H9 (cell line): Measurements from ENCODE around the gene MORN3. TPM values are rescaled to one million over a fixed set of nuclear protein-coding genes. Genes with fewer than 3 reads are reported as not detected.
"Not testable (repeated sequence)": the region's sequence is repeated elsewhere in the genome, so short reads cannot be mapped to it uniquely, and the experiment has no call there.

Experiments
- DNase-seq: peaks from one replicate; pipeline ENCODE4 v3.0.0-alpha.2; 2017
- H2AFZ ChIP-seq: one replicate; pipeline ENCODE4 v1.6.1; 2013; ENCODE audit warnings: mild to moderate bottlenecking, low read length, control low read depth, moderate library complexity
- H2AK5ac ChIP-seq: 2 replicates; pipeline ENCODE4 v1.6.1; 2013; ENCODE audit warnings: low read length, control low read depth, mixed read lengths; ENCODE audit not compliant: insufficient read length
- H2BK120ac ChIP-seq: one replicate; pipeline ENCODE4 v1.6.1; 2013; ENCODE audit warnings: low read depth, mild to moderate bottlenecking, low read length, control low read depth, inconsistent platforms; ENCODE audit not compliant: poor library complexity, severe bottlenecking
- H2BK12ac ChIP-seq: 2 replicates; pipeline ENCODE4 v1.6.1; 2013; ENCODE audit warnings: low read length, control low read depth, mixed read lengths, low read depth; ENCODE audit not compliant: insufficient read length
- H2BK15ac ChIP-seq: 2 replicates; pipeline ENCODE4 v1.6.1; 2013; ENCODE audit warnings: low read depth, low read length, control low read depth
- H2BK20ac ChIP-seq: one replicate; pipeline ENCODE4 v1.6.1; 2013; ENCODE audit warnings: low read depth, mild to moderate bottlenecking, low read length, control low read depth, inconsistent platforms; ENCODE audit not compliant: poor library complexity, severe bottlenecking
- H2BK5ac ChIP-seq: 2 replicates; pipeline ENCODE4 v1.6.1; 2013; ENCODE audit warnings: low read length, control low read depth, mixed read lengths; ENCODE audit not compliant: insufficient read length
- H3K14ac ChIP-seq: 2 replicates; pipeline ENCODE4 v1.6.1; 2013; ENCODE audit warnings: low read length, control low read depth; ENCODE audit not compliant: insufficient read depth
- H3K18ac ChIP-seq: 2 replicates; pipeline ENCODE4 v1.6.1; 2013; ENCODE audit warnings: low read depth, mild to moderate bottlenecking, mixed read lengths, low read length, control low read depth; ENCODE audit not compliant: insufficient read length
- H3K23ac ChIP-seq: 2 replicates; pipeline ENCODE4 v1.6.1; 2013; ENCODE audit warnings: low read length, control low read depth, mixed read lengths, low read depth; ENCODE audit not compliant: insufficient read length
- H3K23me2 ChIP-seq: 2 replicates; pipeline ENCODE4 v1.6.1; 2013; ENCODE audit warnings: low read depth, mild to moderate bottlenecking, mixed read lengths, low read length, control low read depth; ENCODE audit not compliant: insufficient read length, poor library complexity, severe bottlenecking
- H3K27ac ChIP-seq: 2 replicates; pipeline ENCODE4 v1.5.1; 2013; ENCODE audit warnings: low read length, control low read depth, mixed read lengths, low read depth; ENCODE audit not compliant: insufficient read length
- H3K27me3 ChIP-seq: 2 replicates; pipeline ENCODE4 v1.6.1; 2013; ENCODE audit warnings: low read length, control low read depth, inconsistent platforms; ENCODE audit not compliant: insufficient read depth
- H3K4ac ChIP-seq: 2 replicates; pipeline ENCODE4 v1.6.1; 2013; ENCODE audit warnings: low read depth, mild to moderate bottlenecking, control low read depth, inconsistent platforms, low read length, moderate library complexity
- H3K4me1 ChIP-seq: 2 replicates; pipeline ENCODE4 v1.6.1; 2013; ENCODE audit warnings: low read length, control low read depth, inconsistent platforms; ENCODE audit not compliant: insufficient read depth
- H3K4me2 ChIP-seq: 2 replicates; pipeline ENCODE4 v1.6.1; 2013; ENCODE audit warnings: low read length, control low read depth, mixed read lengths; ENCODE audit not compliant: insufficient read length, insufficient read depth
- H3K56ac ChIP-seq: 2 replicates; pipeline ENCODE4 v1.6.1; 2013; ENCODE audit warnings: low read depth, mild to moderate bottlenecking, mixed read lengths, low read length, control low read depth; ENCODE audit not compliant: insufficient read length
- H3K79me1 ChIP-seq: 2 replicates; pipeline ENCODE4 v1.6.1; 2013; ENCODE audit warnings: low read depth, mild to moderate bottlenecking, moderate library complexity, low read length, control low read depth, inconsistent platforms; ENCODE audit not compliant: insufficient read depth, poor library complexity, severe bottlenecking
- H3K79me2 ChIP-seq: 2 replicates; pipeline ENCODE4 v1.6.1; 2013; ENCODE audit warnings: low read length, control low read depth, inconsistent platforms; ENCODE audit not compliant: insufficient read depth
- H3K9ac ChIP-seq: 2 replicates; pipeline ENCODE4 v1.6.1; 2013; ENCODE audit warnings: low read length, control low read depth, mixed read lengths; ENCODE audit not compliant: insufficient read length; ENCODE audit errors: extremely low read depth
- H3K9me3 ChIP-seq: one replicate; pipeline ENCODE4 v1.6.1; 2013; ENCODE audit warnings: low read depth, low read length, inconsistent platforms; ENCODE audit not compliant: control insufficient read depth
- H3T11ph ChIP-seq: one replicate; pipeline ENCODE4 v1.6.1; 2013; ENCODE audit warnings: mild to moderate bottlenecking, low read length, control low read depth, inconsistent platforms
- H4K20me1 ChIP-seq: one replicate; pipeline ENCODE4 v1.6.1; 2013; ENCODE audit not compliant: control insufficient read depth, insufficient read length, insufficient read depth
- H4K5ac ChIP-seq: 2 replicates; pipeline ENCODE4 v1.6.1; 2013; ENCODE audit warnings: low read depth, mild to moderate bottlenecking, mixed read lengths, low read length, control low read depth; ENCODE audit not compliant: insufficient read length
- H4K8ac ChIP-seq: replicated peaks from 2 replicates; pipeline ENCODE4 v1.6.1; 2013; ENCODE audit warnings: low read length, control low read depth, mixed read lengths, low read depth; ENCODE audit not compliant: insufficient read length
- H4K91ac ChIP-seq: 2 replicates; pipeline ENCODE4 v1.6.1; 2013; ENCODE audit warnings: low read depth, mild to moderate bottlenecking, moderate library complexity, mixed read lengths, low read length, control low read depth; ENCODE audit not compliant: insufficient read length
- H3K27ac Mint-ChIP-seq, 3 experiments: 2 replicates in 2 of 3; 3 replicates in 1 of 3; pipeline ENCODE4 v1.8.0; 2020 to 2021; ENCODE audit warnings: mixed read lengths in 3 of 3, mild to moderate bottlenecking in 1 of 3, moderate library complexity in 1 of 3
- H3K27me3 Mint-ChIP-seq: 2 replicates; pipeline ENCODE4 v1.8.0; 2021; ENCODE audit warnings: low read depth, mild to moderate bottlenecking, moderate library complexity, mixed read lengths
- H3K36me3 Mint-ChIP-seq, 3 experiments: 2 replicates in 2 of 3; 3 replicates in 1 of 3; pipeline ENCODE4 v1.8.0; 2020 to 2021; ENCODE audit warnings: low read depth in 3 of 3, mixed read lengths in 3 of 3; ENCODE audit not compliant: insufficient read depth in 1 of 3
- H3K4me1 Mint-ChIP-seq, 2 experiments: 2 replicates each; pipeline ENCODE4 v1.8.0; 2020; ENCODE audit warnings: mixed read lengths in 2 of 2
- H3K4me3 Mint-ChIP-seq, 2 experiments: 2 replicates in 1 of 2; 3 replicates in 1 of 2; pipeline ENCODE4 v1.8.0; 2020 to 2021; ENCODE audit warnings: mild to moderate bottlenecking in 2 of 2, mixed read lengths in 2 of 2, moderate library complexity in 1 of 2
- H3K9me3 Mint-ChIP-seq, 2 experiments: 2 replicates in 1 of 2; 3 replicates in 1 of 2; pipeline ENCODE4 v1.8.0; 2020; ENCODE audit warnings: mild to moderate bottlenecking in 2 of 2, mixed read lengths in 2 of 2, moderate library complexity in 1 of 2
- CTCF ChIP-seq: fragments of 200-600 bp; sonication (generic); conservative IDR thresholded peaks from 3 replicates; pipeline ENCODE4 v1.8.0; 2021; ENCODE audit warnings: antibody characterized with exemption, mild to moderate bottlenecking
- WGBS: extraction: QIAGEN DNeasy Blood & Tissue Kit; methylation state at CpG from one replicate; pipeline ENCODE4 v1.1.7; 2013; ENCODE audit warnings: missing lambda C conversion rate, low lambda C conversion rate, mixed read lengths; ENCODE audit not compliant: insufficient read length; ENCODE audit errors: extremely low coverage; 5-methylcytosine and 5-hydroxymethylcytosine counted together
- total RNA-seq: library from RNA; stranded (reverse); gene quantifications from 2 replicates; pipeline ENCODE4 v1.2.1, GENCODE V29; 2021

MORN3 gene
- total RNA-seq, 1 experiment from 2014 or later, result 0.37 TPM

DNA sequence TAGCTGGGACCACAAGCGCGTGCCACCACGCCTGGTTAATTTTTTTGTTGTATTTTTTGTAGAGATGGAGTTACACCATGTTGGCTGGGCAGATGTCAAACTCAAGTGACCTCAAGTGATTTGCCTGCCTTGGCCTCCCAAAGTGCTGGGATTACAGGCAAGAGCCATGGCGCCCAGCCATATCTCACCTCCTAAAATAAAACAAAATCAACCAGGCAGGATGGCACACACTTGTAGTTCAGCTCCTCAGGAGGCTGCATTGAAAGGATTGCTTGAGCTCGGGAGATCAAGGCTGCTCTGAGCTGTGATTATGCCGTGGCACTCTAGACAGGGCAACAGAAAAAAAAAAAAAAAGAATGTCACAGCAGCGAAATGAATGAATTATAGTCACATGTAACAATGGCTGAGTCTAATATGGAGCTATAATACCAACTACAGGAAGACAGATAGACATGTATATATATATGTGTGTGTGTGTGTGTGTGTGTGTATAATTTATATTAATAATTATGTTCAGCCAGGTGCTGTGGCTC lies 23.8 kb upstream of the MORN3 start:
- no peak for TF ChIP-seq CTCF
- Histone ChIP-seq H4K91ac (no peak overlapping the region), H2AK5ac (no peak overlapping the region), H3K4me1 (no peaks in the 10 kb centered on the region; the same call in 1 of the 2 replicates), H2AFZ (no peak overlapping the region), H2BK15ac (no peak overlapping the region), H3K27ac (no peak overlapping the region), H3K23ac (no peak overlapping the region), H3T11ph (no peak overlapping the region), H3K18ac (no peak overlapping the region), H3K4me2 (no peak overlapping the region), H4K5ac (no peak overlapping the region), H3K14ac (no peak overlapping the region), H2BK120ac (no peak overlapping the region), H2BK12ac (no peak overlapping the region), H2BK5ac (no peak overlapping the region), H3K56ac (no peak overlapping the region), H3K4ac (no peak overlapping the region), H3K79me1 (no peaks in the 10 kb centered on the region), H3K9ac (no peak overlapping the region), H3K79me2 (no peaks in the 10 kb centered on the region), H3K23me2 (no peaks in the 10 kb centered on the region), H3K27me3 (no peaks in the 10 kb centered on the region), H4K8ac (no peak overlapping the region), H3K9me3 (no peaks in the 10 kb centered on the region), H4K20me1 (no peaks in the 10 kb centered on the region), H2BK20ac (no peak overlapping the region)
- no peaks in the 10 kb centered on the region for H3K9me3 Mint-ChIP-seq
- no CpG with 5 or more reads among the region's 7 CpGs for WGBS
- H3K4me1 Mint-ChIP-seq, result peaks cover 6% of the 10 kb centered on the region in 2 experiments
- DNase-seq, result no peak
- no peak overlapping the region for H3K4me3 Mint-ChIP-seq
- H3K27me3 Mint-ChIP-seq, result peaks cover 2% of the 10 kb centered on the region; the same call in 1 of the 2 replicates
- no peaks in the 10 kb centered on the region for H3K36me3 Mint-ChIP-seq
- 0 out of 7 replicates have a peak overlapping the region, but pooled peaks of 1 of the 3 experiments have one; percentile 9 for H3K27ac Mint-ChIP-seq

- not testable (repeated sequence) for H4K8ac ChIP-seq, H3K4me2 ChIP-seq, H3K36me3 Mint-ChIP-seq, H3K9ac ChIP-seq, H2BK20ac ChIP-seq, H3K9me3 ChIP-seq, H4K5ac ChIP-seq, H3K23ac ChIP-seq, H4K20me1 ChIP-seq, H3K4me1 Mint-ChIP-seq, H3K23me2 ChIP-seq, H3K27ac ChIP-seq, H3K9me3 Mint-ChIP-seq, H3K27ac Mint-ChIP-seq, H2AK5ac ChIP-seq, H3K4me3 Mint-ChIP-seq, H4K91ac ChIP-seq, H3K27me3 Mint-ChIP-seq, H3K4ac ChIP-seq, H3K27me3 ChIP-seq, H2AFZ ChIP-seq, DNase-seq, H3K79me2 ChIP-seq, H3T11ph ChIP-seq, H3K4me1 ChIP-seq, H2BK120ac ChIP-seq, H2BK15ac ChIP-seq, H2BK5ac ChIP-seq, H2BK12ac ChIP-seq, H3K14ac ChIP-seq, H3K79me1 ChIP-seq, H3K18ac ChIP-seq, H3K56ac ChIP-seq
- no CpG with 5 or more reads among the region's 3 CpGs for WGBS
These were observed 23.3 kb upstream of the MORN3 start for GRCh38 chr12:121692744-121693143.
